H1 (cell line): Measurements from ENCODE around the gene PCGF3. TPM values are rescaled to one million over a fixed set of nuclear protein-coding genes. Genes with fewer than 3 reads are reported as not detected.

Experiments
- CTCF ChIA-PET: fragments of 300-600 bp; sonication (Branson Sonifier 250); formaldehyde crosslinking; loops from one replicate; lab custom pipeline; 2021; ENCODE audit not compliant: partially characterized antibody; lab: Charles Lee
- POLR2A ChIA-PET: fragments of 300-600 bp; sonication (Branson Sonifier 250); formaldehyde crosslinking; loops from one replicate; lab custom pipeline; 2021; ENCODE audit warnings: inconsistent platforms; ENCODE audit not compliant: partially characterized antibody; lab: Charles Lee
- DNase-seq, 2 experiments: peaks; one replicate each; pipeline versions ENCODE4 v3.0.0 to v3.0.0-alpha.2; 2010 to 2022; ENCODE audit warnings: low spot score in 2 of 2, low read depth in 1 of 2, mixed read lengths in 1 of 2
- FAIRE-seq: peaks from 2 replicates; lab custom pipeline; 2011; peaks lifted over from hg19 to GRCh38; lab: Jason Lieb, UNC
- H2AFZ ChIP-seq: 2 replicates; pipeline ENCODE4 v1.8.1; 2012; ENCODE audit warnings: low read length, inconsistent platforms
- H2AK5ac ChIP-seq: 2 replicates; pipeline ENCODE4 v1.6.1; 2013; ENCODE audit warnings: low read depth, low read length
- H2BK120ac ChIP-seq: replicated peaks from 2 replicates; pipeline ENCODE3; 2013; ENCODE audit warnings: low read depth, low read length, inconsistent platforms
- H2BK12ac ChIP-seq: 2 replicates; pipeline ENCODE4 v1.6.1; 2013; ENCODE audit warnings: low read depth, low read length
- H2BK15ac ChIP-seq: 2 replicates; pipeline ENCODE4 v1.6.1; 2013; ENCODE audit warnings: low read length
- H2BK20ac ChIP-seq: 2 replicates; pipeline ENCODE4 v1.6.1; 2013; ENCODE audit warnings: low read length
- H2BK5ac ChIP-seq: 2 replicates; pipeline ENCODE4 v1.6.1; 2013; ENCODE audit warnings: low read depth, low read length
- H3K14ac ChIP-seq: 2 replicates; pipeline ENCODE4 v1.6.1; 2013; ENCODE audit warnings: inconsistent platforms; ENCODE audit not compliant: insufficient read length
- H3K18ac ChIP-seq: 2 replicates; pipeline ENCODE4 v1.6.1; 2013; ENCODE audit warnings: low read length; ENCODE audit errors: extremely low read depth
- H3K23ac ChIP-seq: 2 replicates; pipeline ENCODE4 v1.6.1; 2013; ENCODE audit warnings: inconsistent platforms; ENCODE audit not compliant: insufficient read length
- H3K23me2 ChIP-seq: 2 replicates; pipeline ENCODE4 v1.6.1; 2013; ENCODE audit warnings: low read depth, low read length
- H3K27ac ChIP-seq: 2 replicates; pipeline ENCODE4 v1.6.1; 2011; ENCODE audit warnings: low read depth, low read length, inconsistent platforms
- H3K27me3 ChIP-seq, 4 experiments: replicated peaks in 1 of 4; 1 replicate in 1 of 4; 2 replicates in 3 of 4; pipeline versions ENCODE4 v1.6.1 to v1.8.1; 2011 to 2013; ENCODE audit warnings: low read length in 3 of 4, mild to moderate bottlenecking in 3 of 4, inconsistent platforms in 2 of 4, mixed read lengths in 2 of 4, moderate library complexity in 1 of 4; ENCODE audit not compliant: control insufficient read depth in 3 of 4, insufficient read depth in 3 of 4; ENCODE audit errors: extremely low read depth in 1 of 4
- H3K36me3 ChIP-seq, 4 experiments: 2 replicates each; pipeline versions ENCODE4 v1.6.1 to v1.8.1; 2011 to 2013; ENCODE audit warnings: mild to moderate bottlenecking in 4 of 4, low read length in 3 of 4, moderate library complexity in 2 of 4, control low read depth in 1 of 4, inconsistent platforms in 1 of 4; ENCODE audit not compliant: insufficient read depth in 4 of 4, control insufficient read depth in 2 of 4
- H3K4ac ChIP-seq: replicated peaks from 2 replicates; pipeline ENCODE3; 2013; ENCODE audit warnings: low read length, low read depth, mixed read lengths, inconsistent platforms; ENCODE audit not compliant: insufficient read length
- H3K4me1 ChIP-seq, 4 experiments: replicated peaks in 1 of 4; 1 replicate in 1 of 4; 2 replicates in 3 of 4; pipeline versions ENCODE4 v1.6.1 to v1.8.1; 2011 to 2013; ENCODE audit warnings: low read length in 3 of 4, inconsistent platforms in 2 of 4, mixed read lengths in 1 of 4; ENCODE audit not compliant: insufficient read depth in 4 of 4, control insufficient read depth in 3 of 4
- H3K4me2 ChIP-seq, 2 experiments: 2 replicates each; pipeline versions ENCODE4 v1.6.1 to v1.8.1; 2011 to 2013; ENCODE audit warnings: low read depth in 2 of 2, low read length in 2 of 2, control low read depth in 1 of 2, inconsistent platforms in 1 of 2, mild to moderate bottlenecking in 1 of 2; ENCODE audit not compliant: insufficient read depth in 1 of 2
- H3K4me3 ChIP-seq, 4 experiments: fragments of 200-600, 300-600 bp in 1 of 4; sonication (generic), shearing (Covaris generic), sonication (Bioruptor Twin) in 1 of 4; 2 replicates each; pipeline versions ENCODE4 v1.5.1 to v1.8.1; 2011 to 2016; ENCODE audit warnings: low read length in 4 of 4, low read depth in 3 of 4, control low read depth in 2 of 4, inconsistent platforms in 2 of 4, mild to moderate bottlenecking in 2 of 4, mixed read lengths in 1 of 4, moderate library complexity in 1 of 4; ENCODE audit not compliant: insufficient read depth in 2 of 4; ENCODE audit errors: extremely low read depth in 1 of 4
- H3K56ac ChIP-seq: replicated peaks from 2 replicates; pipeline ENCODE3; 2013; ENCODE audit warnings: low read depth, mild to moderate bottlenecking, mixed read lengths, low read length, inconsistent platforms; ENCODE audit not compliant: insufficient read length
- H3K79me1 ChIP-seq: 2 replicates; pipeline ENCODE4 v1.6.1; 2013; ENCODE audit warnings: low read depth, low read length, control low read depth
- H3K79me2 ChIP-seq, 2 experiments: 2 replicates each; pipeline versions ENCODE4 v1.6.1 to v1.8.1; 2012 to 2013; ENCODE audit warnings: low read length in 2 of 2, mild to moderate bottlenecking in 2 of 2, inconsistent platforms in 1 of 2; ENCODE audit not compliant: insufficient read depth in 2 of 2, control insufficient read depth in 1 of 2
- H3K9ac ChIP-seq, 4 experiments: replicated peaks in 1 of 4; 1 replicate in 1 of 4; 2 replicates in 3 of 4; pipeline versions ENCODE4 v1.6.1 to v1.8.1; 2011 to 2013; ENCODE audit warnings: low read depth in 3 of 4, low read length in 3 of 4, control low read depth in 2 of 4, mild to moderate bottlenecking in 2 of 4, moderate library complexity in 2 of 4, inconsistent platforms in 1 of 4; ENCODE audit errors: extremely low read depth in 1 of 4
- H3K9me3 ChIP-seq, 2 experiments: 2 replicates each; pipeline versions ENCODE4 v1.6.1 to v1.8.1; 2012 to 2013; ENCODE audit warnings: mild to moderate bottlenecking in 2 of 2, moderate library complexity in 2 of 2, control low read depth in 1 of 2, inconsistent platforms in 1 of 2, low read depth in 1 of 2, low read length in 1 of 2, mixed read lengths in 1 of 2; ENCODE audit not compliant: insufficient read depth in 2 of 2
- H4K20me1 ChIP-seq, 2 experiments: replicated peaks in 1 of 2; 2 replicates each; pipeline versions ENCODE3 to v1.8.1; 2011 to 2013; ENCODE audit warnings: inconsistent platforms in 2 of 2, low read length in 2 of 2, mild to moderate bottlenecking in 1 of 2; ENCODE audit not compliant: insufficient read depth in 2 of 2, control insufficient read depth in 1 of 2
- H4K5ac ChIP-seq: 2 replicates; pipeline ENCODE4 v1.6.1; 2013; ENCODE audit warnings: low read length, low read depth, mixed read lengths, inconsistent platforms; ENCODE audit not compliant: insufficient read length
- H4K8ac ChIP-seq: 2 replicates; pipeline ENCODE4 v1.8.0; 2013; ENCODE audit warnings: mild to moderate bottlenecking, moderate library complexity, low read length, inconsistent platforms; ENCODE audit not compliant: insufficient read depth; ENCODE audit errors: extremely low read depth
- H4K91ac ChIP-seq: replicated peaks from 2 replicates; pipeline ENCODE3; 2013; ENCODE audit warnings: low read length, mixed read lengths, inconsistent platforms; ENCODE audit not compliant: insufficient read length
- BACH1 ChIP-seq: IDR thresholded peaks from 2 replicates; pipeline ENCODE4 v1.6.1; 2012; ENCODE audit warnings: low read length, improper control_type of control experiment
- CBX8 ChIP-seq: fragments of 300-800, 300-1000 bp; sonication (generic); IDR thresholded peaks from 2 replicates; pipeline ENCODE4 v1.7.1; 2016; ENCODE audit warnings: low read depth, low read length, borderline replicate concordance
- CHD2 ChIP-seq: IDR thresholded peaks from 2 replicates; pipeline ENCODE4 v1.6.1; 2012; ENCODE audit warnings: low read length, improper control_type of control experiment
- HDAC2 ChIP-seq, 2 experiments: fragments of 300-600 bp in 1 of 2; sonication (generic) in 1 of 2; IDR thresholded peaks; 2 replicates each; pipeline ENCODE4 v1.6.1; 2011 to 2012; ENCODE audit warnings: low read depth in 2 of 2, low read length in 2 of 2, mild to moderate bottlenecking in 2 of 2, moderate library complexity in 2 of 2, borderline replicate concordance in 1 of 2, inconsistent platforms in 1 of 2
- JUND ChIP-seq: IDR thresholded peaks from 2 replicates; pipeline ENCODE4 v1.6.1; 2011; ENCODE audit warnings: mild to moderate bottlenecking, improper control_type of control experiment, low read length
- RBBP5 ChIP-seq: IDR thresholded peaks from 2 replicates; pipeline ENCODE4 v1.7.1; 2012; ENCODE audit warnings: low read depth, mild to moderate bottlenecking, inconsistent platforms, low read length, moderate library complexity, borderline replicate concordance
- RNF2 ChIP-seq: fragments of 200-900, 300-1000 bp; sonication (generic); IDR thresholded peaks from 2 replicates; pipeline ENCODE4 v1.7.1; 2016; ENCODE audit warnings: borderline replicate concordance, low read depth, mild to moderate bottlenecking, antibody characterized with exemption, low read length; ENCODE audit not compliant: poor library complexity, severe bottlenecking; ENCODE audit errors: missing control alignments
- SAP30 ChIP-seq: fragments of 300-600 bp; sonication (generic); IDR thresholded peaks from 2 replicates; pipeline ENCODE4 v1.7.1; 2012; ENCODE audit warnings: low read length, moderate library complexity, mild to moderate bottlenecking, inconsistent platforms; ENCODE audit not compliant: insufficient read depth, insufficient replicate concordance
- SIX5 ChIP-seq: IDR thresholded peaks from 2 replicates; pipeline ENCODE4 v1.6.1; 2011; ENCODE audit warnings: mild to moderate bottlenecking, low read depth, low read length
- SUZ12 ChIP-seq: fragments of 200-600 bp; sonication (generic); IDR thresholded peaks from 2 replicates; pipeline ENCODE4 v1.6.1; 2012; ENCODE audit warnings: mild to moderate bottlenecking, inconsistent platforms, low read length, moderate library complexity, mixed read lengths
- TCF12 ChIP-seq: IDR thresholded peaks from 2 replicates; pipeline ENCODE4 v1.6.1; 2011; ENCODE audit warnings: low read depth, mild to moderate bottlenecking, low read length
- WGBS, 2 experiments: shearing (Covaris generic) in 1 of 2; methylation state at CpG; one replicate each; pipeline versions ENCODE4 v1.1.6 to v1.1.7; 2013 to 2015; ENCODE audit warnings: low lambda C conversion rate in 2 of 2, mixed read lengths in 2 of 2, inconsistent platforms in 1 of 2, low coverage in 1 of 2, missing lambda C conversion rate in 1 of 2; ENCODE audit not compliant: insufficient replicate concordance in 2 of 2, insufficient coverage in 1 of 2, insufficient read length in 1 of 2; ENCODE audit errors: extremely low coverage in 1 of 2, missing lambda C conversion rate in 1 of 2; 5-methylcytosine and 5-hydroxymethylcytosine counted together
- polyA plus RNA-seq, 7 experiments: library from polyadenylated mRNA; depleted of rRNA in 3 of 7; stranded (reverse) in 5 of 7; unstranded in 2 of 7; fragments of >200 nt in 5 of 7; fragments of 200-250 nt in 2 of 7; gene quantifications; 1 replicate in 5 of 7; 2 replicates in 1 of 7; 4 replicates in 1 of 7; pipeline versions ENCODE4 v1.2.1 to v1.2.3, GENCODE V29; 2011 to 2013; ENCODE audit warnings: missing spikeins in 2 of 7, mixed read lengths in 2 of 7
- total RNA-seq: library from RNA; stranded (reverse); fragmentation: NEBNext Ultra II Directional; extraction: Animal tissue kit (Norgen Biotek cat#: 25700); gene quantifications from 2 replicates; pipeline ENCODE4 v1.2.1, GENCODE V29; 2021
- TF ChIP-seq, protein P1 (sequence below): IDR thresholded peaks from 2 replicates; pipeline ENCODE4 v1.6.1; 2011; ENCODE audit warnings: low read length, improper control_type of control experiment

PCGF3 gene
- total and polyA plus RNA-seq, 2 of the 8 experiments (the other 6 are each of a cell fraction or from before 2014, with no cell fraction given) = 52.7 to 52.9 TPM

GRCh38 chr4:710116-710515 is 4.5 kb downstream of the PCGF3 start:
- H2BK12ac ChIP-seq = no peak overlapping the region
- H3K27me3 ChIP-seq = peaks cover 0 to 1% (median 0%) of the 10 kb centered on the region in 4 experiments; a peak in 3 of 7 replicates
- H3K18ac ChIP-seq = no peak overlapping the region
- no peak overlapping the region for H3K56ac ChIP-seq
- no peak overlapping the region for H3K23ac ChIP-seq
- WGBS, 2 experiments = 93% methylated on average over 9 of the region's 9 CpGs; no CpG with 5 or more reads in 1 of the 2 experiments
- H4K8ac ChIP-seq = peak overlapping the region; percentile 1; the same call in 1 of the 2 replicates
- DNase-seq (no peak), FAIRE-seq (no peak)
- no peak overlapping the region for H3K27ac ChIP-seq
- no peak overlapping the region for H3K14ac ChIP-seq
- ChIA-PET CTCF (interaction anchor here (0.9 to 1.0 kb wide), 2 partner anchors 29 to 181 kb away, joined by 3 read pairs; no protein-coding TSS in a partner anchor), POLR2A (interaction anchor here (0.8 to 2.2 kb wide), 5 partner anchors 9 to 14 kb away, joined by 3 to 6 read pairs (median 3); no protein-coding TSS in a partner anchor)
- H2BK120ac ChIP-seq = no peak overlapping the region
- H2BK5ac ChIP-seq = no peak overlapping the region
- H3K79me1 ChIP-seq = peaks cover 28% of the 10 kb centered on the region
- H3K79me2 ChIP-seq = peaks cover 16 to 82% of the 10 kb centered on the region in 2 experiments
- H3K9ac ChIP-seq = no peak overlapping the region; a peak in 1 of 7 replicates
- H3K23me2 ChIP-seq = peaks cover 7% of the 10 kb centered on the region; the same call in 1 of the 2 replicates
- peaks cover 17 to 41% of the 10 kb centered on the region in 2 experiments for H4K20me1 ChIP-seq
- peaks cover 0 to 6% (median 0%) of the 10 kb centered on the region in 4 experiments; a peak in 2 of 8 replicates for H3K36me3 ChIP-seq
- H3K9me3 ChIP-seq = no peaks in the 10 kb centered on the region
- H2AFZ ChIP-seq = no peak overlapping the region
- H4K5ac ChIP-seq = no peak overlapping the region
- peaks cover 0 to 7% (median 5%) of the 10 kb centered on the region in 4 experiments; a peak in 5 of 7 replicates for H3K4me1 ChIP-seq
- H3K4me3 ChIP-seq = no peak overlapping the region
- H2BK20ac ChIP-seq = no peak overlapping the region
- no peak overlapping the region for H2BK15ac ChIP-seq
- H2AK5ac ChIP-seq = no peak overlapping the region
- no peak overlapping the region for H4K91ac ChIP-seq
- no peak overlapping the region for H3K4ac ChIP-seq
- no peak overlapping the region for H3K4me2 ChIP-seq
- TF ChIP-seq CBX8 (no peak), CHD2 (no peak), SAP30 (no peak), SUZ12 (no peak), RNF2 (no peak), TCF12 (no peak), RBBP5 (no peak), JUND (no peak), SIX5 (no peak), BACH1 (no peak), HDAC2 (IDR thresholded peaks at IDR 0.05; ENCODE audit: borderline replicate concordance in 1 of 2, low read depth in 2 of 2, low read length in 2 of 2) (no peak)
- TF ChIP-seq, protein P1, sequence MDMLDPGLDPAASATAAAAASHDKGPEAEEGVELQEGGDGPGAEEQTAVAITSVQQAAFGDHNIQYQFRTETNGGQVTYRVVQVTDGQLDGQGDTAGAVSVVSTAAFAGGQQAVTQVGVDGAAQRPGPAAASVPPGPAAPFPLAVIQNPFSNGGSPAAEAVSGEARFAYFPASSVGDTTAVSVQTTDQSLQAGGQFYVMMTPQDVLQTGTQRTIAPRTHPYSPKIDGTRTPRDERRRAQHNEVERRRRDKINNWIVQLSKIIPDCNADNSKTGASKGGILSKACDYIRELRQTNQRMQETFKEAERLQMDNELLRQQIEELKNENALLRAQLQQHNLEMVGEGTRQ = no peak
